ENCODE results near the gene EBF3. TPM values are rescaled to one million over a fixed set of nuclear protein-coding genes. Genes with fewer than 3 reads are reported as not detected.
"Not testable (repeated sequence)": the region's sequence is repeated elsewhere in the genome, so short reads cannot be mapped to it uniquely, and the experiment has no call there.

The EBF3 gene
- total RNA-seq, 1 experiment from 2014 or later: not detected

DNA sequence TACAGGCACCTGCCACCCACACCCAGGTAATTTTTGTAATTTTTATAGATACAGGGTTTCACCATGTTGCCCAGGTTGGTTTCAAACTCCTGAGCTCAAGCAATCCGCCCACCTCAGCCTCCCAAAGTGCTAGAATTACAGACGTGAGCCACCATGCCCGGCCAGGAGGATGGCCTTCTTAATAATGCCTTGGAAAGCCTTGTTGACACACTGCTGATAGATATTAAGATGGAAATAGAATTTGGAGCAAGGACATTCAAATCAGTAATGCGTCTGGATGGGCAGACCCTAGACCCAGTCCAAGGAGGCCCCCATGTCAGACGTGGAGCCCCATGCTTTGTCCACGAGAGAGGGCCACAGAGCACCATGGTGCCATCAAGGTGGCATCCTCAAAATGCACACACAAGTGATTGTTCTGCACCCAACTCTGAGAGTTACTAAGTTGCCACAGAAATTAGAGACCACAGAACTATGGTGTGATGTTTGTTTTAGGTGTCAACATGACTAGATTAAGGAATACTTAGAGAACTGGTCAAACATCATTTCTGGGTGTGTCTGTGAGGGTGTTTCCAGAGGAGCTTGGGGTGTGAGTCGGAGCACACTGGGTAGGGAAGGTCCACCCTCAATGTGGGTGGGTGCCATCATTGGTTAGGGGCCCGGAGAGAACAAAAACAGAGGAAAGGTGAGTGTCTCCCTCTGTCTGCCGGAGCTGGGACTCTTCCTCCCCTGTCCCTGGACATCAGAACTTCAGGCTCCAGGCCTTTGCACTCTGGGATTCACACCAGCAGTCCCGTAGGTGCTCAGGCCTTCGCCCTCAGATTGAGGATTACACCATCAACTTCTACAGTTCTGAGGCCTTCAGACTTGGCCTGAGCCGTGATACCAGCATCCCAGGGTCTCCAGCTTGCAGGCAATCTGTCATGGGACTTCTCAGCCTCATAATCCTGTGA, 34.5 kb downstream of the EBF3 start:
- DNase-seq (ENCODE audit: low spot score): no peak

DNA sequence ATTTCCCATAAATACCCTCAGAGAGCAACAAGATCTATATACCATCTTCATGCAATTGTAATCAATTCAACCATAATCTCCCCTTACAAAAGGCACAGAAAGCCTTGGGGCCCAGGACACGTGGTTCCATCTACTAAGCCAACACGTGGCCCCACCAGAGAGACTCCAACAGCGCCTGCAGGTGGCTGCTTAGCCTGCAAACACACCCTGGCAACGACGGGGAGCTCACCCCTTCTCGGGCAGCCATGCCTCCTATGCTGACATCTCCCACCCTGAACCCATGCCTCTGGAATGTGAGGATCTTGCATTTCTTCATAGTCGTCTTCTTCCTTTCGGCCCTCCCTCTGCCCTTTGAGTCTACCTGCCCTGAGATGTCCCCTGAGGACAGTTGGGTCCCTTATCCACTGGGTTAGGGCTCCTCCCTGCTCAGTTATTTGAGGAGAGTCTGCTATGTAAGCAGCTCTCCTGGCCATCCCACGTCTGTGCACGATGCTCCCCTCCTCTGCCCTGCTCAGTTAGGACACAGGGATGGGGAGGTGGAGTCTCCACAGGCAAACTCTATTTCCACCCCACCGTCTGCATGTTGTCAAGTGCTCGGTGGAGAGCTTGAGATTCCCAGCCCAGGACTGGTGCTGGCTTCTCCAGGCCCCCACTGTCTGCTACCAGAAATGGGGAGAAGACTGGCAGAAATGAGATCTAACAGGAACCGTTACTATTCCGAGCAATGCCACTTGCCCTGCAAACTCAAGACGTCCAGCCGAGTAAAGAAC, 36.5 kb downstream of the EBF3 start:
- DNase-seq (ENCODE audit: low spot score): no peak

DNA sequence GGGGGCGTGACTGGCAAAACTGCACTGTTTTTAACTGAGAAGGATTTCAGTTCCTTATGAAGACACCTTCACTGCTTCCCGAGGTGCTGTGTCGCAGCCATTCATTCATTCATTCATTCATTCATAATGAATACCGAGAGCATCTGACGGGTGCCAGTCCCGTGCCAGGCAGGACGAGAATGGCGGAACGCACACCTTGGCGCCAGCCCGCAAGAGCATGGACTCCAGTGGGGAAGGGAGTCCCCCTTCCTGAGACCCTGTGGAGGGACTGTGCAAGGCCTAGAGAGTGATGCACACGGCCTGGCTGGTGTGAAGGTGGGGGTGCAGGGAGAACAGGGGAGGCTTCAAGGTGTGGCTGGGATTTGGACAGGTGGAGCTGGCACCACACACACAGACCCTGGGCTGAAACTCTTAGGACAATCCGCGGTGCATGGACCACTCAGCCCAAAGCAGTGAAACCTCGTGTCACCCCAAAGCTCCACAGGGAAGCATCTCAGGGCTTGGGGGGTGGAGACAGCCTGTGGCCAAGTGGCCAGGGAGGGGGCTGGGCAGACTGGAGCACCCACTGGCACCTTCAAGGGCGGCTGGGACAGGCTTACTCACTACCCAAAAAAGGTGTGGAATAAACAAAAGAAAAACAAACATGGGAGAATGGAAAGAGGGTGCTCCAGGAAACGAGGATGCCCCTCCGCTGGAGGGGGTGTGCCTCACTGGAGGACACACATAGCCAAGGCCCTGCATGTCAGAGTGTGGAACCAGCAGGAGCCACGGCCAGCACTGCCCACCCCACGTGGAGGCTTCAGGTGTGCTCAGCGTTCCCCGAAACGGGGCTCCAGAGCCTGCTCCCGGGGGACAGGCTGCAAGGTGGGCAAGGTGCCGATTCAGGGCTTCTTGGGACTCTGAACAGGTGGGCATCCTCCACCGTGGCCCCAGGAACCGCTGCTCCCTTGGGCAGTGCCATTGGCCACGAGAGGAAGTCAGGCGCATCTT, 37.7 kb downstream of the EBF3 start:
- no peak for DNase-seq (ENCODE audit: low spot score)

DNA sequence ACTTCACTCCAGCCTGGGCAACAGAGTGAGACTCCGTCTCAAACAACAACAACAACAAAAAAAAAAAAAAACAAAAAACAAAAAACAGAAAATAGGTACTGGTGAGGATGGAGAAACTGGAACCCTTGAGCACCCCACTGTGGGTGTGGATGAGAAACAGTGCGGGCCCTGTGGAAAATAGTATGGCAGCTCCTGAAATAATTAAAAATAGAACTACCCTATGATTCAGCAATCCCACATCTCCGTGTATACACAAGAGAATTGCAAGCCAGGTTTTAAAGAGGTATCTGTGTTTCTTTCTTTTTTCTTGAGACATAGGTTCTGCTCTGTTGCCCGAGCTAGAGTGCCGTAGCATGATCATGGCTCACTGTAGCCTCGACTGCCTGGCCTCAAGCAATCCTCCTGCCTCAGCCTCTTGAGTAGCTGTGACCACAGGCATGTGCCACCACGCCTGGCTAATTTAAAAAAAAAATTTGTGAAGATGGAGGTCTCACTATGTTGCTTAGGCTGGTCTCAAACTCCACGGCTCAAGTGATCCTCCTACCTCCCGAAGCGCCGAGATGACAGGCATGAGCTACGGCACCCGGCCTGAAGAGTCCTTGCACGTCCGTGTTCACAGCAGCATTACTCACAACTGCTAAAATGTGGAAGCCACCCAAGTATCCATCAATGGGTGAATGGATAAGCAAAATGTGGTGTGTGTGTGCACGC, 39.5 kb downstream of the EBF3 start:
- DNase-seq (ENCODE audit: low spot score): no peak

DNA sequence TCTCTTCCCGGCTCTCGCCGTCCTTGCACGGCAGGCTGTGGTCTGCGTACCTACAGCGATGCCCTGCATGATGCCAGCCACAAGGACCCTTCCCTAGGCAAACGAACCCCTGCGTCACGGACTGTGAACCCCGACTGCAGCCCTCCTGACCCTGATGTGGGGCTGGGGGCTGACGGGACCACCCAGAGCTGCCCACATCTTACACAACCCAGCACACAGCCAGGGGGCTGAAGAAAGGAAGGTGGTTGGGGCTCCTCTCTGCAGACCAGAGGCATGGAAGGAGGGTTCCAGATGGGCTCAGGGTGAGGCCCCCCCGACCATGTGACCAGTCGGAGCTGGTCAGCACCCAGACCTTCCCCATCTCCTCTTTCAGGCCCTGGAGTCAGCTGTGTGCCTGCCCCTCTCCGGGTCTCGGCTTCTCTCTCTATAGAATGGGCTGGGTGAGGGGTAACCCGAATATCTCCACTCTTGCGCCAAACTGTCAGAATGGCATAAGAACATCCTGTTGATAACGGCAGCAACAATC, 41.4 kb downstream of the EBF3 start:
- no peak for DNase-seq (ENCODE audit: low spot score)

DNA sequence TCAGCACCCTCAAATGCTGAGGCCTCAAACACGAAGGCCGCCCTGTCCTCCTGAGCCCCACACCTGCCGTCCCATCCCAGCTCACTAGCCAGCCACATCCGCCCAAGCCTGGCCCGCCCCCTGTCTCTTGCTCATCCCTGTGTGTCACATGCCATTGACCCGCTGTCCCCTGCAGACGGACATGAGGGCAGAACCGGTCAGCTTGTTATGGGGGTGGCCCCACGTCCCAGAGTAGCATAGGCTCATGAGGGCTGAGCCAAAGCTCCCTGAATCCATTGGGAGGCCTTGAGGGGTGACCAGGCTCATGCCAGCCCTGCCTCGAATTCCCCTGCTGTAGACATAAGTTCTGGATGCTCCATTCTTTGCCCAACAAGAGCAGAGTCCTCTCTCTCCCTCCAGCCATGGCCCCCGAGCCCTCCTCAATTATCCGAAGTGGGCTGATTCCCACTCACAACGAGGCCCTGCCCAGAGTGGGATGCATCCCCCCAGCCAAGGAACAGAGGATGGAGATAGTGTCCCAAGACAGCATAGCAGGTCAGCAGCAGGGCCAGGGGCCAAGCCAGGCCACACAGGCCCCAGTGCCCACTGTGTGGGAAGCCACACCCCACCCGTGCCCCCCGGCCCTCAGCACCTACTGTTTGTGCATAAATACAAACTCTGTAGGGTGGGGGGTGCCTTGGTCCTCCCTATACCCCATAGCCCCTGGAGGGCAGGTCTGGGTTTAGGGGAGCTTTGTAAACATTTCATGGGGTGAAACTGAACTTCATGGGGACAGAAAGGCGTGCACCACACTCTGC, 42.1 kb downstream of the EBF3 start:
- DNase-seq (ENCODE audit: low spot score): no peak

DNA sequence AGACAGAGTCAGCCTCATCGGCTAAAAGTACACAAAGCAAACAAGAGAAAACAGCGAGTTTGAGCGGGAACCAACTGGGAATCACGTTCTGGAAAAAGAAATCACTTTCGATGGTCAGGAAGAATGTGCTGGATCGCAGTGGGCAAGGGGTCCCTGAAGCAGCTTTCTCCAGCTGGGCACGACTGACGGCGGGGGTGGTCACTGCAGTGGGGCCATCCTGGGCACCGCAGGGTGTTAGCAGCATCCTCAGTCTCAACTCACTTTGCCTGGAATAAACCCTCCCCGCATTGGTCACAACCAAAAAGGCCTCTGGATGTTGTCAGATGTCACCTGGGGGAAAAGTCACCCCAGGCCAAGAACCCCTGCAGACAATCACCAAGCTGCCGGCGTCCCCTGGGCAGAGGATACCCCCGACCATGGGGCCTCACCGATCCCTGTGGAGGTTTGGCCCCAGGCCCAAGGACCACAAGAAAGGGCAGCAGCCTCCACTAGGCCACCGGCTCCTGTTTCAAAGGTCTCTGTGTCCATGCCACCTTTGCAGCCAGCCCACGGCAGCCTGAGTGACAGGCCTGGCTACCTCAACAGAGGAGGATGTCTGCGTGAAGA, 42.9 kb downstream of the EBF3 start:
- no peak for DNase-seq (ENCODE audit: low spot score)

DNA sequence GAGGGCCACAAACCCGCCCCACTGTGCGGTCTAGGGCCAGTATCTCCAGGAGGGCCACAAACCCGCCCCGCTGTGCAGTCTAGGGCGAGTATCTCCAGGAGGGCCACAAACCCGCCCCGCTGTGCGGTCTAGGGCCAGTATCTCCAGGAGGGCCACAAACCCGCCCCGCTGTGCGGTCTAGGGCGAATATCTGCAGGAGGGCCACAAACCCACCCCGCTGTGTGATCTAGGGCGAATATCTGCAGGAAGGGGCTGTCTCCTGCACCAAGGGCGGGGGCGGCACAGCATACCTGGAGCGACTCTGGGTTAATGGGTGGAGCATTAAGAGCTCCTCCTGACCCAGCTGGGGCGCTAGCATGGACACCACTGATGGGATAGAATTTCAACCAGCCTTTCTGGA, 43.9 kb downstream of the EBF3 start:
- not testable (repeated sequence) for DNase-seq (ENCODE audit: low spot score)

DNA sequence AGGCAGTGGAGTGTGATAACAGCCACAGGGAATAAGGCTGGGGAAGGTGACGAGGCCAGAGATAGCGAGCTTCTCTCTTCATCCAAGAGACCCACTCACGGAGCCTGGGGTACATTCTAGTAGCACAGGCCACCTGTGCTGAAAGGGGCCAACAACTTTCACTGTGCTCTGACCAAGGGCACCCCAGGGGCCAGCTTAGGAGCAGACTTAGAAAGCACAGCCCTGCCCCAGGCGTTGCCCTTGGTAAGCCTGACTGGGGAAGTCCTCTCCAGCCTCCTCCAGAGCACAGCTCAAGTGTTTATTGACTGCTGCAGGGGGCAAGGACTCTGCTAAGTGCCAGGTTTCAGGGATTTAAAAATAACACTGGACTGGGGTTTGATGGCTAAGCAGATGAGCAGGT, 44.7 kb downstream of the EBF3 start:
- no peak for DNase-seq (ENCODE audit: low spot score)

DNA sequence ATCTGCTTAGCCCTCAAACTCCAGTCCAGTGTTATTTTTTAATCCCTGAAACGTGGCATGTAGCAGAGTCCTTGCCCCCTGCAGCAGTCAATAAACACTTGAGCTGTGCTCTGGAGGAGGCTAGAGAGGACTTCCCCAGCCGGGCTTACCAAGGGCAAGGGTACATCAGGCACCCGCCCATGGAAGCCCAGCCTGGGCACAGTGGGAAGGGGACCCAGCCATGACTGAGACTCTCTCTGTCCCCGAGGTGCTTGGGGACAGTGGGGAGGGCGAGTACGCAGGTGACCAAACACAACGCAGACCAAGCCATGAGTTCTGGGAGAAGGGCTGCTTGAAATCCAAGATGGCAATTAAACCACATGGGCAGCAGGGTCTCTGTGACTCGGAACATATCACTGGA, 45.2 kb downstream of the EBF3 start:
- no peak for DNase-seq (ENCODE audit: low spot score)

DNA sequence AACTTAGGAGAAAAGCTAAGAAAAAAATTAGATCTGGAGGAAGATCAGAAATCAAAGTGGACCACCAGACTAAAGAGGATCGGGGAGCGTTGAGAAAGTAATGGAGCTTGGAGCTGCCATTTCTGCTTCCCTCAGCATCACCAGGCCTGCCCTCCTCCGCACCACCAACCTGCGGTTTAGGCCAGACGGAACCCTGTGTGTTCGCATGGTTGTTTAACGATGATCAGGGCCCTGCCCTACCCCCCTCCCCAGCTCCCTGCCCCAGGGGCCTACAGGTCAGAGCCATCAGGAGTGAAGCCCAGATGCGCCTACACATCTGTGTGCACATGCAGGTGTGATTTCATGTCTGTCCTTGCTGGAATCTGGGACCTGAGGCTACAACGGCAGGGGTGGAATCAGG, 45.7 kb downstream of the EBF3 start:
- DNase-seq (ENCODE audit: low spot score): no peak

DNA sequence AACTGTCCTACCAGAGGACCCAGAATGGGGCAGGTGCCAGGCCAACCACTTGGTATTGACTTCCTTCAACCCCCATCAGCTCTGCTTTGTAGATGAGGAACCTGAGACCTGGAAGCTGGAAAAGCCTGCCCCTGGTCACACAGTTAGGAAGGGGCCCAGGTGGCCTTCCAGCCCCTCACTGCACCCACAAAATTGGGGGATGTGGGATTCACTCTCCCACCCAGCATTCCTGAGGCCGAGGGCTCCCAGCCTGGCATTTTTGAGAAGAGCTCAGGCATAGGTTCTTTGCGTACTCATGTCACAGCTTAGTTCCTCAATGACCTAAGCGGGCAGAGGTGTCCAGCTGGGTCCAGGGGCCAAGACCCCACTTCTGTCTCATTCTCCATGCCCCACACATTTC, 46.1 kb downstream of the EBF3 start:
- no peak for DNase-seq (ENCODE audit: low spot score)

DNA sequence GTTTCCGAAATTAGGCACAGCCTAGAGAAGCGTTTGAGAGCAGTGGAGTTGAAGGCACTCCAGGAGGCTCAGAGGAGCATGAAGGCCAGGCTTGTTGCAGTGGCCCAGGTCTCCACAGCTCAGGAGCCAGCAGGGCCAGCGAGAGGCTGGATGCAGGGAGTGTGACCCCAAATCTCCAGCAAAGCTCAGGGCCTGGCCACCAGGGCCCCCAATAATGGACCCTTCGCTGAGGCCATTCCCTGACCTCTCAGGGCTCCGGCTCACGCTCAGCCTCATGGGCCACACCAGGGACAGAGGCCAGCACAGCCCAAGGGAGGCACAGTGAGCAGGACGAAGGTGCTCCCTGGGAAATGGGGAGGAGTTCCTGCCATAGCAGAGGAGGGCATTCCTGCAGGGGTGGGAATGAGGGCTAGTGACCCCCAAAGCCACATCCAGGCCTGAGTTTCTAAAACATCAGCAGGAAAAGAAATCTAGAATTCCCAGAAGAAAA, 47.5 kb downstream of the EBF3 start:
- DNase-seq (ENCODE audit: low spot score): no peak

DNA sequence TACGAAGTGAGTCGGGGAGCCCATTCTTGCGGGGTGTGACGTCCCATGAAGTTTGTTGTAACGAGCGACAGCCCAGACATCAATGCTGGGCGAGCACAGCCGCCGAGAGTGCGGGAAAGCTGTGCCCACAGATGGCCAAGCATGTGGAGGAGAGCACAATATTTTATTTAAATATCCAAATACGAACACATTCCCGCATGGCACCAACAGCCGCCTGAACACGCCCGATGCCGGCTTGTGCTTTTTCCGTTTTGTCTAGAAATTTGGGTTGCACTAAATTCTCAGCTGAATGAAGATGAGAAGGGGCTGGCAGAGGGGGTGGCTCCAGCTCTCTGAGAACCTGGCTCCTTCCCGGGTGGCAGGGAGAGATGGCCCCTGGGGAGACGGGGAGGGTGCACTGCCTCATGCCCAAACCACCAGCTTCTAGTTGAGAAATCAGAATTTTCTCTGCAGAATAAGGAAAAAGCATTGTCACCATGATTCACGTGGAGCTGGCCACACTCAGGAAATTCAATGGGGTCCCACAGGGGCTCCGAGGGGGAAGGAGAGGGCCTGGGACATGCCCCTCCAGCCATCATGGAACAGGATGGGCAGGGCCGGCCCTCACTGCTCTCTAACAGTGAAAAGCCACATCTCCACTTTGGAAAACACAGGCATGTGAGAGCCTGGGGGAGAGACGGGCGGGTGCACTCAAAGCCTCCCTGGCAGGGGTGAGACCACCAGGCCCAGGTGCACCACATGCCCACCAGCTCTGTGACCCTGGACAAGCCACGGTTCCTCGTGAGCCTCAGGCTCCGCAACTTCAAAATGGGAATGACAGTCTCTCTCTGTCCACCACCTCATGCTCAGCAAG, 48.3 kb downstream of the EBF3 start:
- no peak for DNase-seq (ENCODE audit: low spot score)

DNA sequence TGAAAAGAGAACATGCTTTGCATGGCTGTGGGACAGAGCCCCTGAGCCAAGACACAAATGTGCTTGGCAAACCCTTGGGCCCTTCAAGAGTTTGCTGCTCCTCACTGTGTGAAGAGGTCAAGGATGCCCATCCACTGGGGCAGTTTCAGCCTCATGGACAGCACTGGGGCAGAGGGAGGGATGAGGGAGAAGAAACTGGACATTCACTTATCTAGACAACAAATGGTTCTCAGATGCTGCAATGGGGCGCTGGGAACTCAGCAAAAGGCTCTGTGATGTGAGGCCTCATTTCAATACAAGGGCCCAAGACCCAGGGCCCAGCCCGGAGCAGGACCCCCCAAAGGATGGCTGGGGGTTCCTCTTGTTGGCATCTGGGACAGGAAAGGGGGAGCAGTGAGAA, 49.1 kb downstream of the EBF3 start:
- DNase-seq (ENCODE audit: low spot score): no peak

DNA sequence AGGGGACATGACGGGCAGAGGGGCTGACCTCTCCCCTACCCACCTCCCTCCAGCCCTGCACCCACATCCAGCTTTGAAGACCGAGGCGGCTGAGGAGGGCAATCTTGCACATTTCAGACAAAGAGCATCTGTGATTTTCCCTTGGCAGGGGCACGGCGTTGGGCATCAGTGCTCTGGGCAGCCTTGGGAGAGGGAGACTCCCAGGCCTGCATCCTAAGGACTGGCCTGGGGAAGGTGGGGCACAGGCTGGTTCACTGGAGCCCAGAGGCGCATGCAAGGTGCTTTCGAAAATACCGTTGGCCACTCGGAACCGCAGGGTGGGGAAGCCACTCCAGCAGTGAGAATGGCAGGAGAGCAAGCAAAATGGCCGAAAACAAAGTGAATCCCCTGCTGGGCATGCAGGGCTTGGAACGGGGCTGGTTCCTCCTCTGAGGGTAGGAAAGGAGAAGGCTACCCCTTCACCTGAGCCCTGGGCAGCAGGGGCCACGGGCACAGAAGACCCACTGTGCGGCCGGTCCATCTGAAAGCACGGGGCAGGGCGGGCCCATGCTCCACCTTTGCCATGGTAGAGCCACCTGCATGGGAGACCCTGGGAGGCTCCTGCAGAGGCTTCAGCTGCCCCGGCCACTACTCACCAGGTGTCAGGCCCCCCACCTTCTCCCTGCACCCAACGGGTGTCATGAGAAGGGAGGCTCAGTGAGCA, 49.8 kb downstream of the EBF3 start:
- no peak for DNase-seq (ENCODE audit: low spot score)

DNA sequence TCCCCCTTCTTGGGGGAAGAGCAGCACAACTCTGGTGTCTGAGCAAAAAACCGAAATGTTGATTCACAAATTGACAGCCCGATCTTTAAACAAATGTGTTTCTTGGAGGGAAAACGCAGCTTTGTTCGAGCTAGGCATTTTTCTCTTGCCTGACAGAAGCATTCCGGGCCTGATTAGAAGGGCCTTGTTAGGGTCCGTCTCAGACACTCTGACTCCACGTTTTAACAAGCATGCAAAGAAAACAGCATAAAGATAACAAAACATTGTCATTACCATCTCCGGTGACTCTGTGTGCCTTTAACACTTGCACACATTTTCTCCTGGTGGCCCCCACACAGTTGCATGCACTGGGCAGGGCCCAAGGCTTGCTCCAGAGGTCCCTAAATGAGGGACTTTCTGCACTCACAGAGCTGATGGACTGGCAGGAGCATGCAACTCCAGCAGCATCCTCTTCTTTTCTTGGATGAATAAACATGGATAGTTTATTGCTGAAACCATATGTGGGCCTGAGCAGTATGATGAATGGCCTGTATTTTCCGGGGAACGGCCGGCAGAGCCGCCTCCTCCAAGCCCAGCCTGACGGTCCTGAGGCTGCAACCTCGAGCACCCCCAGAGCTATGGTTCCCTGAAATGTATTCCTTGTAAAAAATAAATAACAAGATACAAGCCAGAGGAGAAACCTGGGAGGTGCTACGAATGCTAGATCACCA, 50.9 kb downstream of the EBF3 start:
- DNase-seq (ENCODE audit: low spot score): no peak
